NOMO-1 treated with dmso at 0.1 percent for 144 hours (cell line): ENCODE data around the gene SLC18A2.
"Not testable (repeated sequence)": the region's sequence is repeated elsewhere in the genome, so short reads cannot be mapped to it uniquely, and the experiment has no call there.

Experiments
- DNase-seq: peaks from one replicate; lab custom pipeline; 2025; ENCODE audit not compliant: unreplicated experiment; lab: John Stamatoyannopoulos, UW

The SLC18A2 gene

DNA sequence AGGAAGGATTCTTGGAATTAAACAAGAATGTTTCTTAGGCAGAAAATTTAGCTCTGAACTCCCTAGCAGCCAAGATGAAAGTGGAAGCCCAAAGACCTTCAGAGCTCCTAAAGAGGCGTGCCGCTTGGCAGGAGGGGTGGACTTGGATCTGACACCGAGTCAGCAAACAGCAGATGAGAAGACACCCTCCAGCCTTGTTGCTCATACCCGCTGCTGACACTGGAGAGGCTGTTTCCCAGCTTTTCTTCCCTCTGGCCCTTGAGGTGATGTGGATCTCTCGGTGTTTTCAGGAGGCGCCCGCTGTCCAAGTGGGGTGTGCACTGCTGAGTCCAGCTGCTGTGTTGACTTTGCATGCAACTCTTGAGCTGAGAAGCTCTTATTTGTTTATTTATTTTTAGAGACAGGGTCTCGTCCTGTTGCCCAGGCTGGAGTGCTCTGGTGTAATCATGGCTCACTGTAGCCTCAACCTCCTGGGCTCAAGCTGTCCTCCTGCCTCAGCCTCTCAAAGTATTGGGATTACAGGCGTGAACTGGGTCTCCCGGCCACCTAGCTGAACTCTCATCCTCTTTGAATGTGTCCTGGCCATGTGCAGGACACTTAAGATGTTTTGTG is 21.5 kb downstream of the SLC18A2 start:
- DNase-seq = no peak

DNA sequence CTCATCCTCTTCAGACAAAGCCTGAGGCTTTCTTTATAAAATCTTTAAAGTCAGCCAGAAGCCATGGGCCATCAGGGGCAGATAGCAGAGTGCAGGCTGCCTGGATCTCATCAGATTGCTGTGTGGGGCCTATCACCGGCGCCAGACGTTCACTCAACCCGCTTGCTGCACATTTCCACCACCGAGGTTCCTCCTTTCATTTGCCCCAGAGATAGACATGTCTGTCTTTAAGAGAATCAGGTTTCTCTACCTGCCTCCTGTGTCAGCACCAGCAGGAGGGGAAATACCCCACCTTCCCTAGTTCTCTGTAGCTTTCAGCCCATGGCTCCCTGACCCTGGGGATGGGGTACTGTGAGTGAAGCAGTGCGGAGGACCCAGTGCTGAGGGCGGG is 22.0 kb downstream of the SLC18A2 start:
- DNase-seq = no peak

DNA sequence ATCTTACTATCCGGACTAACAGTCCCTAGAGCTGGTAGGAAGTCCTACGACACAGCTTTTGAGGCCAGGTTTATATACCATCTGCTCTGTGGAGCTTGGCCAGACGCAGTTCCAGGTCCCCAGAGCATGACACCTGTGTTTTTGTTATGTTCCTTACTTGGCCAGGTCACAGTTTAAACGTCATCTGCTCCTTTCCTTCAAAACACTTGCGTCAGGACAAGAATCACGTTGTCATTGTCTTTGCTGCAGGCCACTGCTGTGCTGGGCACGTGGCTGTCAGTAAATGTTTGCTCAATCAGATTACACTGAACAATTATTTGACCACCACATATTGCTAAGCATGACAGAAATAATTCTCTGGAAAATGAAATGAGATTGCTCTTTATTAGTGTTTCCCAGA is 23.9 kb downstream of the SLC18A2 start:
- no peak for DNase-seq

DNA sequence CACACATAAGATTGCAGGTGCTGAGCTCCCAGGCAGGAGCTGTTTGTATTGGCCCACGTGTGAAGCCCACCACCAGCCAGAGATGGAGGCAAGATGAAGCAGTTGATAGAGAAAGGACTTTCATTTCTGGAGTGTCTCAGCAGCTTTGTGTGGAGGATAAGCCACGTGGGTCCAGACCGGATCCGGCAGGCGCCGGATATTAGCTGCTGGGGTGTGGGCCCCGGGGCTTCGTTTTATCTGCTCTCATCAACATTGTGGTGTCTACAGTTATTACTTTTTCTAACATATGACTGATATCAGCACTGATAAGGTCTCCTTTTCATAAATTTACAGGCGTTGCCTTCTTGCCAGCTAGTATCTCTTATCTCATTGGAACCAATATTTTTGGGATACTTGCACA is 25.5 kb downstream of the SLC18A2 start:
- DNase-seq = no peak

DNA sequence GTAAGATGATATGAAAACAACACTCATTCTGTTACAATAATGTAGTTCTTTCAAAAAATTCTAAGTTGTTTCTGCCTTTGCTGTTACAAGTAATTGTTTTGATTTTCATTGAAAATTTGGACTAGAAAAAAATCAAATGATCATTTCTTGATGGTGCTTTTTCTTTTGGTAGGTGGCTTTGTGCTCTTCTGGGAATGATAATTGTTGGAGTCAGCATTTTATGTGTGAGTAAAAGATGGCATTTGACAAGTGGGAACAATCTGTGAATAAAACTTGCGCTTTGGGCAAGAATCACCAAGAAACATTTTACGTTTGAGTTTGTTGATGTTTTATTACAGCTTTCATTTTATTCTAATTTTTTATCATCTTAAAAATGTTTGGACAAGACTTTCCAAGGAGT is 25.9 kb downstream of the SLC18A2 start:
- DNase-seq = no peak

DNA sequence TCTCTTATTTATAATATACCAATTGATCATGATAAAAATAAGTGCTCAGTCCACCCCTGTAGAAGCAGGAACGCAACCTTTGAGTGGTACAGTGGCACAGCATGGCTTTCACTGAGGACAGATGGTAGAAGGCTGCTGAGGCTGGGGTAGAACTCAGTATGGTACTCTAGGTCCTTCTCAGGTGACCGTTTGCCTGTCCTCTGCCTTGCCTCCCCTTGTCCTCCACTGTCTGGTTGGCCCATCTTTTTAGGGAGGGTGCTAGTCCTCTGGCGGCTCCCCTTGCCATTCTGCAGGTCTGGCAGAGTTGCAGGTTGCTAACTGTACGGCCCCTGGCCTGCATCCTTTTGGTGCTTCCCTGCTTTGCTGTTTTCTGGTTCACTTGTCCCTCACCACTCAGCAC is 27.3 kb downstream of the SLC18A2 start:
- no peak for DNase-seq

DNA sequence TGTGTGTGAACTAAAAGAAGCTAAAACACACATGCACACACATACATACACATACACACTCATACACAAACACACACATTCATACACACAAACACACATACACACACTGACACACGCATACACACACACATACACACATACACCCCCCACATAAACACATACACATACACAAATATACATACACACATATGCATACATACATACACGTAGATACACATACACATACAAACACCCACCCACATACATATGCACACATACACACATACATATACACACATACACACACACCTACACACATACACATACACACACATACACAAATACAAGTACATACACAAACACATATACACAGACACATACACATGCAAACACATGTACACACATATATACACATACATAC is 28.0 kb downstream of the SLC18A2 start:
- DNase-seq = no peak

DNA sequence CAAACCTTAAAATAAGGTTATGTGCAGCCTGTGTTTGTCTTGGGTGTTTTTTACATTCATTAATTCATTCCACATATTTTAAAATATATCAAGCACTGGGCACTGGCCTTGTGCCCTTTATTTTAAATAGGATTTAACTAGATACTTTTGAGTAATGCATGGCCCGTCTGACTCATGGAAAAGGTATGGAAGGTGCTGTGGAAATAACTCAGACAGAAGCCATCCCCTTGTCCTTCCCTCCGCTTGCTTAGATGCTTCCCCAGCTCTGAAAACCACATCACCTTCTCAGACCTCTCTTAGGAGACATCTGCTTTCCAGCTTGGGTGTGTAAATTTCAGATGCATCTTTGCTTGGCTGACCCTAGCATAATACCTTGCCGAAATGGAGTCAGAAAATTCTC is 30.5 kb downstream of the SLC18A2 start:
- no peak for DNase-seq

DNA sequence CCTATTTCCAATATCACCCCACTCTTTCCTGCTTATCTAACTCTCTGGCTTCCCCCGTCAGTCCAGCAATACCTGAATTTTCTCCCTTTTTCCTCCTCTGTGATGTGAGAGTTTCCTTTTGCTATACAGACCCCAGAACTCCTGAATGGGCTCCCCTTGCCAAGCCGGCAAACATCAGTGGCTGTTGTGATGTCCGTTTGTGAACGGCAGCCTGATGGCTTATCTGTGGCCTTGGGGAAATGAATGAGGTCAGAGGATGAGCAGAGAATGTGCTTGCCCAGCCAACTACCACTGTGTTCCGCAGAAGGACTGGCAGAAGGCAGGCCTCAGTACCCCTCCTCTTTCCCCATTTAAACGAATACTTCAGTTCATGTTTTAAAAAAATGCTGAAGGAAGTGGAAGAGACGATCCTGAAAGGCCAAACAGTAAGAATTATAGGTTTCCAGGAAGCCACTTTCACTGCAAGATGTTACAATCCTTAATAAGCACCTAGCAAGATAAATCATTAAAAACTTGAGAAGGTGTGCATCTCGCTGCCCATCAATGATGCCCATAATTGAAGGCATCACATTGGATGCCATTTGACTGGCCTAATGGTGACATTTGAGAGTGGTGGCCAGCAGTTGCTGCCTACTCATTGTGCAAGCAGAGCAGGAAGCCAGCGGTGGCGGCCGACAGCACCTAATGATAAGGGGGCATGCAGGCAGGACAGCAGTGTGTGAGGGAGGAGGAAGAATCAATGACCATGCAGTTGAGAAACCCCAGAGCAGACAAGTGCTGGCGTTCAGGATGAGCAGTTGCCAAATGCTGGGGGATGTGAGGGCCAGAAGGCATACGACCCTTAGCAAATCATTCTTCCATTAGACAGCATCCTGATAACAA is 31.5 kb downstream of the SLC18A2 start:
- DNase-seq = no peak

DNA sequence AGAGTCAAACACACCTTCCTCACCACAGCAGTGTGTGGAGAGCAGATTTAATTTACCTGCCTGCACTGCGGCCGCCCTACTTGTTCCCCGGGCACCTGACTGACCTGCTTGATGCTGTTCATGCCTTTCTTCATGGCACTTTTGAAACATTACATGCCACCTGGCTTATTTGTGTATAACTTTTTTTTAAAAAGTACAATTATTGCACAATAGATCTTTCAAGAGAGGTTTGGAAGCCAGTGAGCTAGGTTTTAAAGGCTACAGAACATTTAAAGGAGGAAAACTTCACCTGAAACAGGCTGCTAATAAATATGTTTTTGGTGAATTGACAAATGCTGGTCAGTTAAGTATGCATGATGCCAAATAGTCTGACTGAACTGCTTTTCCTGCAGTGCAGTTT is 33.1 kb downstream of the SLC18A2 start:
- no peak for DNase-seq

DNA sequence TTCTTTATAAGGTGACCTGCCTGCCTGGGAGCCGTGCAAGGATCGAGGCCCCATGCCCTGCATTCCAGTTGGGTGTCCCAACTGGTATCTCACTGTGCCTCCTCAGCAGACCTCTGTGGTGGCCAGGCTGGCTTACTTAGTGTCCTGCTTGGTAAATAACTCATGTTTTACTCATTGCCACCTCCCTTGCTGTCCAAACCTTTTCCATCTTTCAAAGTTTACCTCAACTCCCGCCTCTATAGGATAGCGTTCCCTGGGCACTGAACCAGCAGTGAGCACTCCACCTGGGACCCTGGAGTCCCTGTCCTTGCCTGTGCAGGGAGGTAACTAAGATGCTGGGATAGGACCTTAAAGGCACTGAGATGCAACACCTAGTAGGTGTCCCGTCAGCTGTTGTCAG is 33.6 kb downstream of the SLC18A2 start:
- DNase-seq = no peak

DNA sequence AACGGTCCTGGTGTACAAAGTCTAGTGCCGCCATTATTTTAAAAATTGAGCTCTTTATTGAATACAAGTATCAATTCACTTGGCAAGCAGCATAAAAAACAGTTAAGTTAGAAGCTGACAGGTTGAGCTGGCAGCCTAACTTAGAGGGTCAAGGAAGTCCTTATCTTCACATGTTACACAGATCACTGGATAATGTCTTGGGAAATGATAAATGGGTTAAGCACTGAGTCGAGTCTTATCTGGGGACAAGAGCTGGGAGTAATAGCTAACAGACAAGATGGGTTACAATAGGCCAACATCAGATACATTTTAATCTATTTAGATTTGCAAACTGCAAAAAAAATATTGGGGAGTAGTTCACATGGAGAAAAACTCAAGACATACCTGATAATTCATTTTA is 34.2 kb downstream of the SLC18A2 start:
- DNase-seq = no peak

DNA sequence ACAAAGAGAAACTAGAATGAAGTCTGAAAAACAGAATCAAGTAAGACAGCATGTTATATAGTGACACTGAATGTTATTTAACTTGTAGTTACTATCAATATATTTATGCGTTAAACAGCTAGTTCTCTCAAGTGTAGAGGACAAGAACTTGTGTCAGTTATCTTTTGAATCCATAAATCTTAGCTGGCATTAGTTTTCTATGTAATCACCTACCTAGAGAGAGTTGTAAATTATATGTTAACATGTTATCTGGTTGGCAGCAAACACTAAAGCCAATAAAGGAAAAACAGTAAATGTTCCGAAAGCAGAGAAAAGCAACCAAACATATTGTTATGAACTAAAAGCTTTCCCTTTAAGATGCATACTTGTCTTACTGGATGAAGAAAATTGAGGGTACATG is 36.8 kb downstream of the SLC18A2 start:
- no peak for DNase-seq

DNA sequence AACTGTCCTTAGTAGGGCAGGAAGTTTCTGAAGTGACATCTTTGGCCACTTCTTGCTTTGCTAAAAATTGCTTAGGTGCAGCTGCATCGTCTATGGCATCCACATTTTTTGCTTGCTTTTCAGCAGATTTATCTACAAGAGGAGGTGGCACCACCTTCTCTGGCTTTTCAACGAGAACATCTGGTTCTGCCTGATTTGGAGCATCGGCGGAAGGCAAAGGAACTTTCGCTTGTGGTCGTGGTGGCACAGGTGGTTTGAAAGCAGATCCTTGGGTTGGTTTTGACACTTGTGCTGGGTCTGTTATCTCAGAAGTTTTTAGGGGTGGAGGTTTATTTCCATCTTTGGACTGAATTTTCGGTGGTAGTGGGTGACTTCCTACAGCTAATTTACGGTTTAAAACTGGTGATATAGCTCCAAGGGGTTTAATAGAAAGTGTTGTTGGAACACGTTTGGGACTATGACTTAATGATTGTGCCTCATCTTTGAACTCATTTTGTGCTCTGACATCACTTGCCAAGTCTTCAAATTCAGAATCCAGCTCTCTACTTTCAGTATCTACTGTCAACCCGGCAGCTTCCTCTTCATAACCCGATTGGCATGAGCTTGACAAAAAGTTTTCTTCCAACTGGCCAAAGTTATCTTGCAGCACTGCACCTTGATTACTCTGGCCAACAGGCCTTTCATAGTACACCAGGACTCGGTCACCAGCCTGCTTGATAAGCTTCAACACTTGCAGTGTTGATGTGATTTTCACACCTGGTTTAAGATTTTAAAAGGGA is 44.0 kb downstream of the SLC18A2 start:
- no peak for DNase-seq

DNA sequence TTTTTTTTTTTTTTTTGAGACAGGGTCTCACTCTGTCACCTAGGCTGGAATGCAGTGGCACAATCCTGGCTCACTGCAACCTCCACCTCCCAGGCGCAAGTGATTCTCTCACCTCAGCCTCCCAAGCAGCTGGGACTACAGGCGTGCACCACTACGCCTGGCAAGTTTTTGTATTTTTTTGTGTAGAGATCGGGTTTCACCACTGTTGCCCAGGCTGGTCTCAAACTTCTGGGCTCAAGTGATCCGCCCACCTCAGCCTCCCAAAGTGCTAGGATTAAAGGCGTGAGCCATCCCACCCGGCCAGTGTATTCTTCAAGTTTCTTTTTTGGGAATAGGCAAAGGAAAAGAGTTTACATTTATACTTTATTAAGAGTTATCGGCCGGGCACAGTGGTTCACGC is 50.0 kb downstream of the SLC18A2 start:
- not testable (repeated sequence) for DNase-seq

DNA sequence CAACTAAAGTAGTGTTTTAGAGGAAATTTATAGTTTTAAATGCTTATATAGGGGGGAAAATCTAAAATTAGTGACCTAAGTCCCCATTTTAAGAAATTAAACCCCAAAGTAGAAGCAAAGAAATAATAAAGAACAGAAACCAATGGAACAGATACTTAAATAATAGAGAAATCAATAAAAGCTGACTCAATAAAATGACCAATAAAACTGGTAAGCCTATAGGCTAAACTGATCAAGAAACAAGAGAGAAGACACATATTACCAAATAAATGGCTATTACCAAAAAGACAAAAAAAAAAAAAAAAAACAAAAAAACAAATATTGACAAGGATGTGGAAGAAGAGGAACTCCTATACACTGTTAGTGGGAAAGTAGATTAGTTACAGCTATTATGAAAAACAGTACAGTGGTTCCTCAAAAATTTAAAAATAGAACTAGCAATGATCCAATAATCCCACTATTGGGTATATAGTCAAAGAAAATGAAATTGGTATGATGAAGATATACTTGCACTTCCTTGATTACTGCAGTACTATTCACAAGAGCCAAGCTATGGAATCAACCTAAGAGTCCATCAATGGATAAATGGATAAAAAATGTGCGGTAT is 53.2 kb downstream of the SLC18A2 start:
- no peak for DNase-seq

DNA sequence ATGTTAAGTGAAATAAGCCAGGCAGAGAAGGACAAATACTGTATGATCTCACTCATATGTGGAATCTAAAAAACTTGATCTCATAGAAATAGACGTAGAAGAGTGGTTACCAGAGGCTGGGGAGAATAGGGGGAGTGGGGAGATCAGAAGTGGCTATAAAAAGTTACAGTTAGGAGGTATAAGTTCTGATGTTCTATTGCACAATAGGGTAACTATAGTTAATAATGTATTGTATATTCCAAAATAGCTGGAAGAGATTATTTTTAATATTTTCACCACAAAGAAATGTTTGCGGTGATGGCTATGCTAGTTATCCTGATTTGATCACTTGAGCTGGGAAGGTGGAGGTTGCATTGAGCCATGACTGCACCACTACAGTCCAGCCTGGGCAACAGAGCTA is 53.8 kb downstream of the SLC18A2 start:
- no peak for DNase-seq

DNA sequence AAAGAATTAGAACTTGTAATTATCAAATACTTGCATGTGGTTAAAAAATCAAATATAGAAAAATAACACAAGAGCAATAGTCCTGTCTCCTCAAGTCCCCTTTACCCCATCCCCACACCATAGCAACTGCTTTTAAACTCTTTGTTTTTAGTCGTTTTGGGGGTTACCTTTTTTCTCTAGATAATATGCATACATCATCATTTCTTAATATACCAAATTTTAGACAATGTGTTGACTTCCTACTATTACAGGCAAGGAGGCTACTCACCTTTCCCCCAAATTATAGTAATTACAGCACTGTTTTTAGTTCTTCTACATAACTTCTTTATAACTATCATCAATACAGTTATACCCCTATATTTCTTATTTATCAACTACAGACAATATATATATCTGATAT is 57.3 kb downstream of the SLC18A2 start:
- DNase-seq = no peak

DNA sequence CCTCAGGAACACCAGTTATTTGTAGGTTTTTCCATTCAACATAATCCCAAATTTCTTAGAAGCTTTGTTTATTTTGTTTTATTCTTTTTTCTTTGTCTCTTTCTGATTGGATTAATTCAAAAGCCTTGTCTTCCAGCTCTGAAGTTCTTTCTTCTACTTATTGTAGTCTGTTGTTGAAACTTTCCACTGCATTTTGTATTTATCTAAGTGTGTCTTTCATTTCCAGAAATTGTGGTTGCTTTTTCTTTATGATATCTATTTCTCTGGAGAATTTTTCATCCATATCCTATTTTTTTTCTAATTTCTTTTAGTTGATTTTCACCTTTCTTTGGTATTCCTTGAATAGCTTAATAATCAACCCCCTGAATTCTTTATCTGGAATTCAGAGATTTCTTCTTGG is 58.5 kb downstream of the SLC18A2 start:
- DNase-seq = no peak

DNA sequence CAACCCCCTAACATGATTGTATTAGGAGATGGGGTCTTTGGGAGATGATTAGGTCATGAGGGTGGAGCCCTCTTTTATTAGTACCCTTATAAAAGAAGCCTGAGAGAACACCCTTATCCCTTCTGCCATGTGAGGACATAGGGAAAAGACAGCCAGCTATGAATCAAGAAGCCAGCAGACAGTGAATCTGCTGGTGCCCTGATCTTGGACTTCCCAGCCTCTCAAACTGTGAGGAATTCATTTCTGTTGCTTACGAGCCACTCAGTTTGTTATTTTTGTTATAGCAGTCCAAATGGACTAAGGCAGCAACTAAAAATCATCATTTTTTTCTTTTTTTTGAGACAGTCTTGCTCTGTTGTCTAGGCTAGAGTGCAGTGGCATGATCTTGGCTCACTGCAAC is 59.8 kb downstream of the SLC18A2 start:
- DNase-seq = no peak

DNA sequence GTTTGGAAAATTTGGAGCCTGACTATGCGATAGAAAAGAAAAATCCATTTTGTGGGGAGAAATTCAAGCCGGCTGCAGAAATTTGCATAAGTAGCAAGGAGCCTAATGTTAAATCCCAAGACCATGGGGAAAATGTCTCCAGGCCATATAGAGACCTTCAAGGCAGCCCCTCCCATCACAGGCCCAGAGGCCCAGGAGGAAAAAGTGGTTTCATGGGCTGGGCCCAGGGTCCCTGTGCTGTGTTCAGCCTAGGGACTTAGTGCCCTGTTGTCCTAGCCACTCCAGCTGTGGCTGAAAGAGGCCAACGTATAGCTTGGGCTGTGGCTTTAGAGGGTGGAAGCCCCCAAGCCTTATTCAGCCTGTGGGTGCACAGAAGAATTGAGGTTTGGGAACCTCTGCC is 62.5 kb downstream of the SLC18A2 start:
- DNase-seq = not testable (repeated sequence)

DNA sequence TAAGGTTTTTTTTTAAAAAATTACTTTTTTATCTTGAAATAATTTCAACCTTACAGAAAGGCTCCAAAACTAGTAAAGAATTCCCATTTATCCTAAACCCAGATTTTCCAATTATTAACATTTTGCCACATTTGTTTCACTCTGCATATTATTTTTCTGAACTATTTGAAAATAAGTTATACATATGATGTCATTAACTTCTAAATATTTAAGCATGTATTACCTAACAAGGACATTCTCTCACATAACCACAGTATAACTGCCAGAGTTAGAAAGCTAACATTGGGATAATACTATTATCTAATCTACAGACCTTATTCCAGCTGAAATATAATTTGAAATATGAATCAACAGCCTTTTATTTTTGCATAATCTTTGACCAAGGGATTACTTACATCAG is 65.8 kb downstream of the SLC18A2 start:
- DNase-seq = no peak
